NCI-H187 (cell line): ENCODE measurements around the gene TGFB1I1.
"Not testable (repeated sequence)": the region's sequence is repeated elsewhere in the genome, so short reads cannot be mapped to it uniquely, and the experiment has no call there.

Source experiments
- DNase-seq, 2 experiments: peaks; one replicate each; lab custom pipeline; 2025; lab: John Stamatoyannopoulos, UW

The TGFB1I1 gene

GRCh38 chr16:31487720-31488467, 15.9 kb downstream of the TGFB1I1 start:
- DNase-seq = no peak

GRCh38 chr16:31488468-31489297, 16.7 kb downstream of the TGFB1I1 start:
- no peak for DNase-seq

- DNase-seq = no peak
Measured at GRCh38 chr16:31489298-31489564, 17.3 kb downstream of the TGFB1I1 start.

DNA sequence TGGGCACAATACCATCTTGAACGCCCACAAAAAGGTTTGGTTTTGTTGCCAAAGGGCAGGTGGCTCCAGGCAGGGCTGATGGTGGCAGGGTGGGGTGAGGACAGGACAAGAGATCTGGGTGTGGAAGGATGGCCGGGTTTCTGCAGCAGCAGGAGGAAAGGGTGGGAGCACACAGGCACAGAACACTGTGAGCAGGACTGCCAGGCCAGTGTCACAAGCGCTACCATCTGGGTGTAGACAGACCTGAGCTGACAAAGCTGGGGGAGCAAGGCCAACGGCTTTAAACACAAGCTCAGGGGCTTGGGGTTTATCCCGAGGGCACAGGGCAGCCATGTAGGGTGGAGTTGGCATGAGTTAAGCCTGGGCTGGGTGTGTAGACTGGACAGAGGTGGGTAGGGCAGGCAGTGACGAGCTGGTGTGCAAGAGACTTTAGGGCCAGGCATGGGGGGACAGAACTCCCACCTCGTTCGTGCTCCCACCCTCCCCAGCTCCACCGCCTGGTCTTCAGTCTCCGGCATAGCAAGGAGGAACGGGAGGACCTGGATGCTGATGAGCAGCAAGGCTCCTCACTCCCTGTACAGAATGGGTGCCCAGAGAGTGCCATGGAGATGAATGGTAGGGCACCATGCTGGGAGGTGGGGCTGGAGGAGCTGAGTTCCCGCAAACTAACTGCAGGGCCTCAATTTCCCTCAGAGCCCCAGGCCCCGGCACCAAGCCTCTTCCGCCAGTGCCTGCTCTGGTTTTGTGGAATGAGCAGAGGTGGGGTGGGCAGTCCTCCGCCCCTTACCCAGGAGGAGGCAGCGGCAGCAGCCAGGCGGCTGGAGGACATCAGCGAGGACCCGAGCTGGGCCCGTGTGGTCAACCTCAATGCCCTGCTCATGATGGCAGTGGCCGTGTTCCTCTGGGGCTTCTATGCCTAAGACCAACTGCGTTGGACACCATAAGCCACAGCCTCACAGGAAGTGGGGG, 17.9 kb downstream of the TGFB1I1 start:
- DNase-seq = no peak

DNA sequence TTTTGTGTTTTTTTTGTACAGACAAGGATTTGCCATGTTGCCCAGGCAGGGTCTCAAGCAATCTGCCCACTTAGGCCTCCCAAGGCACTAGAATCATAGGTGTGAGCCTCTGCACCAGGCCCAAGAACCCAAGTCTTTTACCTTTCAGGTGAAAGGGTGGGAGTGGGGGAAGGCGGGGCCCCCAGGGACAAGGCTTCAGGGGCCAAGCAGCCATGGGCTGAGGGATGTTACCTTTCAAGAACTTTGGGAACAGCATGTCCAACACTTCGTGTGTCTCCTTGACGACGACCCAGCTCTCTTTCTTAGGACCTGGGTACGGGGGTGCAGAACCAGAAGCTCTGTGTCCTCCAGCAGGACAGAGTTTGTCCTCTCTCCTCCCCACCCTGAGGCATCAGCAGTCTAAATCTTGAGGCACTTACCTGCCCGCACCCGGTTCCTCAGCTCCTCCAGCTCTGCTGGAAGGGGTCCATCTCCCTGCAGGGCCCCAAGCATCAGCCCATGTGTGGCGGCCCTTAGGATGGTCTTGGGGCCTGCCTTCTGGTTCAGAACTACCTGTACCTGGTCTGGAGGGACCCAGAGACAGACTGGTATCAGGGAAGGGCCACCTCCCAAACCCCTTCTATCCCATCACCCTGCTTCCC, 19.9 kb downstream of the TGFB1I1 start:
- no peak for DNase-seq

DNA sequence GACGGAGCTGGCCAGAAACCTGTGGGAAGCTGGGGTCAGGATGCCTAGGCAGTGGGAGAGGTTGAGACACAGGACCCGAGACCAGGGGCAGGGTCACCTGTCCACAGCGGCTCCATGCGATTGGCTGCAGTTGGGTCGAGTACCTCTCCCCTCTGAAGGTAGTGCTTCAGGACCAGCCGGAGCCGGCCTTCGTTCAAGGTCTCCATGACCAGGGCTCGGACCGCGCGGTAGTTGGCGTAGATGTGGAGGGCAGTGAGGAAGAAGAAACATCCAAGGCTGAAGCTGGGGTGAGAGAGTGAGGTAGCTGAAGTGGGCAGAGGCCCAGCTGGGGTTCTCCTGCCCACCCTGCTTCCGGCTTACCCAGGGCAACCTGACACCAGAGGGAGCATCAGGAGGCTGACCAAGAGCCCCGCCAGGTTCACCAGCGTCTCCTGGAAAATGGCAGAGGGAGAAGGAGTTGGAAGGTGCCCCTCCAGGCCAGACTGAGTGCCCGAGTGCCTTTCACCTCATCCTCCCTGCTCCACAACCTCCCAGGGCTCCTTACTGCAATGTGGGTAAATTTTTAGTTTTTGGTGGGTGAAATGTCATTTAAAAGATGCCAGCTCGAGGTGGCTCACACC, 21.7 kb downstream of the TGFB1I1 start:
- DNase-seq = no peak

DNA sequence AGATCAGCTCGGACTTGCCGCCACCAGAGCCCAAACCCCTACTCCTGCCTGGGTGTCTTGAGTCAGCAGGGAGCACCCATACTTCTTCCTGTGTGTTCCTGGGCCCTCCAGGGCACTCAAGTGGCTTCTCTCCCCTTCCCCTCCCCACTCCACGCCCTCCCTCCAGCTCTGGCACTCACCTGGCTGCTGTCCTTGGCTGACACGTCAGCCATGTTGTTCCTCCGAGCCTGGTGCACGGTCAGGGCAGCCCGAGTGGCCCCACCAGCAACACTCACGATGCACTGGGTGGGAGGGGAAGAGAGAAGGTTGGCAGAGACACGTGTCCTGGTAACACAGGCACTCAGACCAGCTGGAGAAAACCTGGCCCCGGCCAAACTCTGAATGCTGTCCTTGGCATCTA, 24.7 kb downstream of the TGFB1I1 start:
- no peak for DNase-seq

DNA sequence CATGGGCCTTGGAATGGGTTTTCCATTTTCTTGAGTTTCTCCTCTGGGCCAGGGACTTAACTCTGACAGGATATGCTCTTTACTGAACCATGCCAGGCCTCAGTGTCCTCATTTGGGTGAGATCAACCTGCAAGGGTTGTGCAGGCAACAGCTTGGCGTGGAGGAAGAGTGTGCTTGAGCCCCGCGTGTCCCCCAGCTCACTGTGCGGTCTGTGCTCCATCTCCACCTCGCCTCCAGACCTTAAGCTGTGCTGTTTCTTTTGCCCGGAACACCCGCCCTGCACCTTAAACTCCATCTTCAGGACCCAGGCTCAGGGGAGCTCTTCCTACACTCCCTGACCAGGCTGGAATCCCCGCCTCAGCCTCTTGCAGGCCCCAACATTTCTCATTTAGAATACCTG, 26.5 kb downstream of the TGFB1I1 start:
- DNase-seq = no peak

DNA sequence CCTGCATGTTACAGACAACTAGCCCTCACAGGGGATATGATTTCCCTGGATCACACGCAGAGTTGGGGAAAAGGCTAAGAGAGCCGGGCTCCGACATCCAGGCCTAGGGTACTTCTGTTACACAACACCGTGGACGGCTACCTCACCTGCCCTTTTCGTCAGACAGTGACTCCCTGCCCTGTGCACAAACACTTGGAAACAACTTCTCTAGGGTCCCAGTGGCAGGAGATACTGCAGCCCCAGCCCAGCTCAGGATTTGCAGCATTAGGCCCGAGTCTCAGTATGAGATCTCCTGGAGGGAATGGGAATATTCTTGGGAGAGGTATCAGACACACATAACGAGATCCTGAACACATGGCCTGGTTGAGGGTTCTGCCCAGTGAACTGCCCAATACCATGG, 28.0 kb downstream of the TGFB1I1 start:
- DNase-seq = no peak

GRCh38 chr16:31501226-31501965, 29.4 kb downstream of the TGFB1I1 start:
- DNase-seq = no peak

- no peak for DNase-seq
Measured at GRCh38 chr16:31501966-31502348, 30.0 kb downstream of the TGFB1I1 start.

GRCh38 chr16:31502981-31503380, 31.0 kb downstream of the TGFB1I1 start:
- no peak for DNase-seq

- DNase-seq = not testable (repeated sequence)
Measured at GRCh38 chr16:31503555-31503954, 31.6 kb downstream of the TGFB1I1 start.

DNA sequence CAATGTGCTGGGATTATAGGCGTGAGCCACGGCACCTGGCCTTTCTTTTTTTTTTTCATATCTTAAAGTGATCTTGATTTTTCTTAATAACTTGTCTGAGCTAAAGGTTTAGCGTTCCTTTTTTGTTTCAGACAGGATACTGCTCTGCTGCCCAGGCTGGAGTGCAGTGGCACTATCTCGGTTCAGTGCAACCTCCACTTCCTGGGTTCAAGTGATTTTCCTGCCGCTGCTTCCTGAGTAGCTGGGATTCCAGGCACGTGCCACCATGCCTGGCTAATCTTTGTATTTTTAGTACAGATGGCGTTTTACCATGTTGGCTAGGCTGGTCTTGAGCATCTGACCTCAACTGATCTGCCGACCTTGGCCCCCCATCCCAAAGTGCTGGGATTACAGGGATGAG, 32.2 kb downstream of the TGFB1I1 start:
- DNase-seq = no peak

- DNase-seq = no peak
Measured at GRCh38 chr16:31505483-31505882, 33.5 kb downstream of the TGFB1I1 start.

GRCh38 chr16:31507617-31507928, 35.6 kb downstream of the TGFB1I1 start:
- no peak for DNase-seq

DNA sequence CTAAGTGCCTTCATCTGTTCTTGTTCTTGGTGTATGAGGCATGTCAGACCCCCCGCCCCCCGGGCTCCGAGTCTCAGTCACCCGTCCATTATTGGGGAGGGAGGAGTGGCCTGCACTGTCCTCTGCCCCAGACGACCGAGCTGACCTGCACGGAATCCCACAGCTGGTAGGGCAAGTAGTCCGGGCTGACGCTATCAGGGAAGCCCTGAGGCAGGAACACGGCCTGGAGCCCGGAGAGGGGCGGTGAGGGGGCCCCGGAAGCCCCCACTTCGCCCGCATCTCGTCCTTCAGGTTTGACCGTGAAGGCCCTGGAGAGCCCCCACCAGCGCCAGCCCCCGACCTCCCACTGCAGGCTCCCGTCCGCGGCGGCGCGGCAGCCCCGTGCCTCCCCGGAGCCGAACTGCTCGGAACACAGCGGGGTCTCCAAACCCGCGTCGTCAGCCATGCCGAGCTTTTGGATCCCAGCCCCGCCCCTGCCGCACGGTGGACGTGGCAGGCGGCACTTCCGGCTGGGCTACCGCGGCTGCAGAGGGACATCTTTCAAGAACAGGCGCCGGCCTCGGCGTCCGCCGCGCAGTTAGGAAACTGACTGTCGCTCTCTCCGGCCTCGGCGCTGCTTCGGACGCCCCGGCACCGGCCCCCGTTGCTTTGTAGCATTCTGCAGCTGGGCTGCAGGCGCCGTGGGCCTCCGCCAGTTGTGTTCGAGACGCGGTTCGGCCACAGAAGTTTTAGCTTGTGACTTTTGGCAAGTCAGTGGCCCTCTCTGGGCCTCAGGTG, 36.2 kb downstream of the TGFB1I1 start, which contains the start of gene RUSF1:
Gene RUSF1, minus strand, starts transcription at position 463 of the 777 bp plus-strand sequence. Its CDS starts 18 bp downstream, at position 445.
- peak; percentile 20 to 50 for DNase-seq

DNA sequence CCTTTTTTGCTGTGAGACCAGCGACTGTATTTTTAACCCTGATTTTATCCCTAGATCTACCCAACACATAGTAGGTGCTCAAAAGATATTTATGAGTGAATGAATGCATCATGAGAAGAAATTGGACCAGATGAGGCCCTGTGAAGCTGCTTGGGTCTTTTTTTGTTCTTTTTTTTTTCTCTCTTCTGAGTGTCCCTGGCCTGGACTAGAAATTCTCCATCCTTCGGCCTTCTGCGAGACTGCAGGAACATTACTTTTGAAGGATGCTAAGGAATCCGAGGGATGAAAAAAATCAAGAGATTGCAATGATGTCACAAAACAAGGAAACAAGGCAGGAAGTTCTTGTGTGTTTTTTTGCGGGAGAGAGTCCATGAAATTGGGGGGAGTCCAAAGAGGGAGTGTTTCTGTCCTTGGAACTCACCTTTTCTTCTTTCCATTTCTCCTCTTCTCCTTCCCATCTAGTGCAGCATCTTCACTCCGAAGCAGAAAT, 36.8 kb downstream of the TGFB1I1 start:
- DNase-seq = no peak

GRCh38 chr16:31513126-31513525, 41.2 kb downstream of the TGFB1I1 start:
- no peak for DNase-seq

GRCh38 chr16:31513884-31514283, 41.9 kb downstream of the TGFB1I1 start:
- no peak for DNase-seq
